IMR-90 (cell line): ENCODE measurements around the gene RIIAD1.

Experiments
- BHLHE40 ChIP-seq: fragments of 150-350 bp; IDR thresholded peaks from 2 replicates; pipeline ENCODE4 v1.6.1; 2016; ENCODE audit warnings: mild to moderate bottlenecking, low read depth, low read length
- CTCF ChIP-seq: conservative IDR thresholded peaks from 2 replicates; pipeline ENCODE4 v1.5.1; 2012; ENCODE audit warnings: mild to moderate bottlenecking, low read depth, low read length, improper control_type of control experiment
- POLR2A ChIP-seq: IDR thresholded peaks from 2 replicates; pipeline ENCODE4 v1.6.1; 2012; ENCODE audit warnings: mild to moderate bottlenecking, low read depth, low read length
- RAD21 ChIP-seq: IDR thresholded peaks from 2 replicates; pipeline ENCODE4 v1.6.1; 2012; ENCODE audit warnings: low read length, improper control_type of control experiment
- RFX5 ChIP-seq: IDR thresholded peaks from 2 replicates; pipeline ENCODE4 v1.8.0; 2012; ENCODE audit warnings: low read depth, mild to moderate bottlenecking, low read length, moderate library complexity
- TF ChIP-seq, protein P1 (sequence below): fragments of 150-350 bp; IDR thresholded peaks from 2 replicates; pipeline ENCODE4 v1.6.1; 2017; ENCODE audit warnings: mild to moderate bottlenecking, antibody characterized with exemption, low read length, low read depth

DNA sequence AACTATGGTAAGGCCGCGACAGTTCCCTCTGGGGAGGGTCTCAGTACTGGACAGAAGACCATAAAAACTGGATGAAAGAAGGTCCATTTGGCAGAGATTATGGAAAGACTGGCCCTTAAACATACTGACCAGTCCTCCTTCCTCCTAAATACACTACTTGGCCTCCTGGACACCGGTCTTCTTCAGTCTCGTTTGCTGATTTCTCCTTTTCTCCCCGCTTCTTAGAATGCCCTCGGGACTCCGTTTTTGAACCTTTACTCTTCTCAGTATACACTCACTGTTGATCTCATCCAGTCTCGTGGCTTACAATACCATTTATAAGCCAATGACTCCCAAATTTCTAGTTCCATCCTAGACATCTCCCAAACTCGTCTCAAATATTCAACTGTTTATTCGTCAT, 42.7 kb downstream of the RIIAD1 start:
- TF ChIP-seq, protein P1, sequence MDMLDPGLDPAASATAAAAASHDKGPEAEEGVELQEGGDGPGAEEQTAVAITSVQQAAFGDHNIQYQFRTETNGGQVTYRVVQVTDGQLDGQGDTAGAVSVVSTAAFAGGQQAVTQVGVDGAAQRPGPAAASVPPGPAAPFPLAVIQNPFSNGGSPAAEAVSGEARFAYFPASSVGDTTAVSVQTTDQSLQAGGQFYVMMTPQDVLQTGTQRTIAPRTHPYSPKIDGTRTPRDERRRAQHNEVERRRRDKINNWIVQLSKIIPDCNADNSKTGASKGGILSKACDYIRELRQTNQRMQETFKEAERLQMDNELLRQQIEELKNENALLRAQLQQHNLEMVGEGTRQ = no peak
- TF ChIP-seq CTCF (no peak), RFX5 (no peak), RAD21 (no peak), BHLHE40 (no peak), POLR2A (no peak)
